Adrenal gland (tissue), 5 donors: ENCODE results near the gene PRKCB.

ENCODE experiments used
- POLR2A ChIP-seq, 2 donors: fragments of 450-650 bp; IDR thresholded peaks; one replicate each; pipeline ENCODE4 v1.6.1; 2017; ENCODE audit warnings: antibody characterized with exemption in 2 of 2, mild to moderate bottlenecking in 2 of 2, moderate library complexity in 1 of 2
- TF ChIP-seq, protein P1 (sequence below), 6 experiments: fragments of 450-650 bp in 4 of 6; fragments of 200-600 bp in 2 of 6; sonication (generic) in 1 of 6; IDR thresholded peaks; 1 replicate in 5 of 6; 2 replicates in 1 of 6; pipeline versions ENCODE4 v1.5.1 to v1.8.0; 2016 to 2021; ENCODE audit warnings: antibody characterized with exemption in 6 of 6, mild to moderate bottlenecking in 2 of 6, moderate library complexity in 1 of 6
- donor health status: DM: no; HTN: no; CAD: no.

DNA sequence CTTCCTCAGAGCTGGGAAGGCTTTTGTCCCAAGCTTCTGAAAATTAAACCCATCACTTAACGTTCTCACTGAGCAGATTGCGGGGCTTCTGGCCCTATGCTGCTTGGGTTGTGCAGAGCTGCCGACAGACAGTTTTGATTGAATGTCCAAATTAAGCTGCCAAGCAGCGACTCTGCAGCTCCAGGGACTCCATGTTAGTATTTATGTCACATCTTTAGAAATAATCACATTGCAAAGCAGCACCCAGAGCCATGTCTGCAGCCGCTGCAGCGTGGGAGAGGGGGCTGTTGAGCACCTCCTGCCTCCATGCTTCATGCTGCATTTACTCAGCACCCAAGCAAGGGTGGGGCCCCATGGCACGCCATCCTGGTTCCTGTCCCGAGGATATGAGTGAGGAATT is 242.2 kb downstream of the PRKCB start:
- TF ChIP-seq POLR2A (IDR thresholded peaks at IDR 0.05), result no peak
- TF ChIP-seq, protein P1, sequence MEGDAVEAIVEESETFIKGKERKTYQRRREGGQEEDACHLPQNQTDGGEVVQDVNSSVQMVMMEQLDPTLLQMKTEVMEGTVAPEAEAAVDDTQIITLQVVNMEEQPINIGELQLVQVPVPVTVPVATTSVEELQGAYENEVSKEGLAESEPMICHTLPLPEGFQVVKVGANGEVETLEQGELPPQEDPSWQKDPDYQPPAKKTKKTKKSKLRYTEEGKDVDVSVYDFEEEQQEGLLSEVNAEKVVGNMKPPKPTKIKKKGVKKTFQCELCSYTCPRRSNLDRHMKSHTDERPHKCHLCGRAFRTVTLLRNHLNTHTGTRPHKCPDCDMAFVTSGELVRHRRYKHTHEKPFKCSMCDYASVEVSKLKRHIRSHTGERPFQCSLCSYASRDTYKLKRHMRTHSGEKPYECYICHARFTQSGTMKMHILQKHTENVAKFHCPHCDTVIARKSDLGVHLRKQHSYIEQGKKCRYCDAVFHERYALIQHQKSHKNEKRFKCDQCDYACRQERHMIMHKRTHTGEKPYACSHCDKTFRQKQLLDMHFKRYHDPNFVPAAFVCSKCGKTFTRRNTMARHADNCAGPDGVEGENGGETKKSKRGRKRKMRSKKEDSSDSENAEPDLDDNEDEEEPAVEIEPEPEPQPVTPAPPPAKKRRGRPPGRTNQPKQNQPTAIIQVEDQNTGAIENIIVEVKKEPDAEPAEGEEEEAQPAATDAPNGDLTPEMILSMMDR (IDR thresholded peaks at IDR 0.05), result no peak
